Loucy (cell line): ENCODE measurements around the gene ZNF317.

Experiments used
- H2AFZ ChIP-seq: fragments of 200-600 bp; sonication (generic); 2 replicates; pipeline ENCODE4 v1.6.0; 2016; ENCODE audit warnings: antibody characterized with exemption, mild to moderate bottlenecking, low read length, moderate library complexity
- H3F3A ChIP-seq: fragments of 200-600 bp; 2 replicates; pipeline ENCODE4 v1.6.0; 2016; ENCODE audit warnings: antibody characterized with exemption, low read depth, mild to moderate bottlenecking
- H3K27me3 ChIP-seq: fragments of 200-600 bp; sonication (generic); 2 replicates; pipeline ENCODE4 v1.6.1; 2014; ENCODE audit warnings: low read length, mild to moderate bottlenecking; ENCODE audit not compliant: insufficient read depth, poor library complexity, severe bottlenecking
- H3K36me3 ChIP-seq: fragments of 200-600 bp; sonication (generic); 2 replicates; pipeline ENCODE4 v1.6.1; 2016; ENCODE audit warnings: low read length; ENCODE audit not compliant: insufficient read depth
- H3K4me1 ChIP-seq: fragments of 200-600 bp; sonication (generic); 2 replicates; pipeline ENCODE4 v1.5.1; 2014; ENCODE audit warnings: low read length, mild to moderate bottlenecking; ENCODE audit not compliant: insufficient read depth, poor library complexity, severe bottlenecking
- H3K4me2 ChIP-seq: fragments of 200-600 bp; sonication (generic); 2 replicates; pipeline ENCODE4 v1.6.0; 2014; ENCODE audit warnings: antibody characterized with exemption, low read length, low read depth, mild to moderate bottlenecking; ENCODE audit not compliant: poor library complexity, severe bottlenecking
- H3K4me3 ChIP-seq: fragments of 200-600 bp; sonication (generic); 2 replicates; pipeline ENCODE4 v1.5.1; 2014; ENCODE audit warnings: low read length, mild to moderate bottlenecking, mixed read lengths; ENCODE audit not compliant: poor library complexity, severe bottlenecking
- H3K79me2 ChIP-seq: fragments of 200-600 bp; sonication (generic); 2 replicates; pipeline ENCODE4 v1.6.1; 2014; ENCODE audit warnings: low read length; ENCODE audit not compliant: insufficient read depth
- H3K9ac ChIP-seq: fragments of 200-600 bp; sonication (generic); 2 replicates; pipeline ENCODE4 v1.6.0; 2014; ENCODE audit warnings: mild to moderate bottlenecking, low read depth, low read length, moderate library complexity; ENCODE audit not compliant: poor library complexity, severe bottlenecking
- H3K9me2 ChIP-seq: fragments of 200-600 bp; sonication (generic); replicated peaks from 2 replicates; pipeline ENCODE4 v1.6.1; 2016; ENCODE audit warnings: low read depth, low read length, mixed read lengths
- H3K9me3 ChIP-seq: fragments of 200-600 bp; sonication (generic); 2 replicates; pipeline ENCODE4 v1.6.1; 2014; ENCODE audit warnings: mild to moderate bottlenecking, antibody characterized with exemption, low read length, low read depth; ENCODE audit not compliant: insufficient read depth
- H4K20me1 ChIP-seq: fragments of 200-600 bp; sonication (generic); 2 replicates; pipeline ENCODE4 v1.6.0; 2014; ENCODE audit warnings: antibody characterized with exemption, low read length, mild to moderate bottlenecking; ENCODE audit not compliant: insufficient read depth, poor library complexity, severe bottlenecking
- CTCF ChIP-seq: fragments of 200-600 bp; sonication (generic); conservative IDR thresholded peaks from 2 replicates; pipeline ENCODE4 v1.5.1; 2014; ENCODE audit warnings: mild to moderate bottlenecking, antibody characterized with exemption, low read length
- EZH2phosphoT487 ChIP-seq: fragments of 200-600 bp; IDR thresholded peaks from 2 replicates; pipeline ENCODE4 v1.6.1; 2018; ENCODE audit warnings: antibody characterized with exemption, mild to moderate bottlenecking, moderate library complexity, borderline replicate concordance

Gene ZNF317

GRCh38 chr19:9166846-9167245 is 26.6 kb downstream of the ZNF317 start:
- no peaks in the 10 kb centered on the region for H3K4me1 ChIP-seq
- no peaks in the 10 kb centered on the region for H3K27me3 ChIP-seq
- H3K36me3 ChIP-seq = peaks cover 16% of the 10 kb centered on the region
- no peak for TF ChIP-seq EZH2phosphoT487
- no peak for TF ChIP-seq CTCF
- H3K9ac ChIP-seq = no peak overlapping the region
- H2AFZ ChIP-seq = no peak overlapping the region
- H3K9me2 ChIP-seq = no peaks in the 10 kb centered on the region
- no peaks in the 10 kb centered on the region for H3F3A ChIP-seq
- H3K4me3 ChIP-seq = no peak overlapping the region
- H3K4me2 ChIP-seq = no peak overlapping the region
- no peaks in the 10 kb centered on the region for H3K9me3 ChIP-seq
- H3K79me2 ChIP-seq = no peaks in the 10 kb centered on the region
- H4K20me1 ChIP-seq = no peaks in the 10 kb centered on the region

DNA sequence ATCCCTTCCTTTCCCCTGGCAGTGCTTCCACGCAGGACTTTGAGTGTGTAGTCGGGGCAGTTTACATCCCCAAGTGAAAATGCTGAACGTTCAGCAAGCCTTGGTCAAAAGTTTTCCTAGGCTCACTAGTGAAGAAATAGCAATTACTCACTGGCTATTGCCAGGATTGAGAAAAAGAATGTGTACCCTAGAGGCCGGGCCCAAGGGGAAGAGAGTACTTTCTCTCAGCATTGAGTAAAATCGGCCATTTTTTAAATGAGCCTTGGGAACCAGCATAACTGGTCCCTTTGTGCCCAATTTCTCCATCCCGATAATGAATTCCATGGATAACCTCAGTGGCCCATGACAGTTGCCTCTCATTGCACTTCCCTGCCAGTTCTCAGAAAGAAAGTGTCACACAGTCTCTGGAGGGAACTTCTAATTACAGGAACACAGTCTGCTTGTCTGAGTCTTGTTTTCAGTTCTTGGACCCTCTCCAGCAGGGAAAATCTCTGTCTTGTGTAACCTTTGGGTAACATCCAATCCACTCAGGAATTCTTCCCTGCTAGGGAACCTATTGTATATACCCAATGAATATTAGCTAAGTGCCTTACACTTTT is 31.3 kb downstream of the ZNF317 start:
- Histone ChIP-seq H3K9ac (no peak overlapping the region), H3K27me3 (no peaks in the 10 kb centered on the region), H3K4me3 (no peak overlapping the region), H3K9me2 (no peaks in the 10 kb centered on the region), H2AFZ (no peak overlapping the region), H3K79me2 (no peaks in the 10 kb centered on the region), H3K4me1 (no peaks in the 10 kb centered on the region), H3F3A (no peaks in the 10 kb centered on the region), H3K36me3 (no peaks in the 10 kb centered on the region), H3K9me3 (no peaks in the 10 kb centered on the region), H4K20me1 (no peaks in the 10 kb centered on the region), H3K4me2 (no peak overlapping the region)
- TF ChIP-seq EZH2phosphoT487 = no peak
- no peak for TF ChIP-seq CTCF

- Histone ChIP-seq H3F3A (no peaks in the 10 kb centered on the region), H3K9ac (no peak overlapping the region), H3K36me3 (no peaks in the 10 kb centered on the region), H4K20me1 (no peaks in the 10 kb centered on the region), H3K9me2 (no peaks in the 10 kb centered on the region), H3K4me2 (no peak overlapping the region), H3K27me3 (no peaks in the 10 kb centered on the region), H3K9me3 (no peaks in the 10 kb centered on the region), H2AFZ (no peak overlapping the region), H3K79me2 (no peaks in the 10 kb centered on the region), H3K4me1 (no peaks in the 10 kb centered on the region), H3K4me3 (no peak overlapping the region)
- no peak for TF ChIP-seq CTCF
- TF ChIP-seq EZH2phosphoT487 = no peak
Measured at GRCh38 chr19:9175326-9175725, 35.1 kb downstream of the ZNF317 start.
